GM21529 (cell line): ENCODE data around the gene TRIO.

Experiments used
- ATAC-seq: cut with Tn5 transposase; IDR thresholded peaks from one replicate; pipeline ENCODE4 v1.9.1; 2021; ENCODE audit not compliant: unreplicated experiment

The TRIO gene

DNA sequence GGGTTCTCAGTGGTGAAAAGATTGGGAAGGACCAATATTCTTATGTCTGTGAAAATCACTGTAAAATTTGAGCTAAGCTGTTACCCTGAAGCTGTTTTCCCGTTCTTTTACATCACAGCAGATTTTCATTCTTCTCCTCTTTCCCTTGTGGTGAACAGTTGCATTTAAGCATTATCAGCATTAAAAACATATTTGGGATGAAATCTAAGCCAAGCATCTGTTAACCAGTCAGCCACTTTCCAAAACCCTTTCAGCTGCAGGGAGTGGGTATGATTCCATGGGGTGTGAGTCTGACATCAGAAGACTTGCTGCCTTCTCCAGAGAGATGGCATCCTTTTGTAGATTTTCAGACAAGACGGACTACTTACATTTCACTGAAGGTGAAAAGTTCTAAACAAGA, 97.2 kb downstream of the TRIO start:
- no peak for ATAC-seq

DNA sequence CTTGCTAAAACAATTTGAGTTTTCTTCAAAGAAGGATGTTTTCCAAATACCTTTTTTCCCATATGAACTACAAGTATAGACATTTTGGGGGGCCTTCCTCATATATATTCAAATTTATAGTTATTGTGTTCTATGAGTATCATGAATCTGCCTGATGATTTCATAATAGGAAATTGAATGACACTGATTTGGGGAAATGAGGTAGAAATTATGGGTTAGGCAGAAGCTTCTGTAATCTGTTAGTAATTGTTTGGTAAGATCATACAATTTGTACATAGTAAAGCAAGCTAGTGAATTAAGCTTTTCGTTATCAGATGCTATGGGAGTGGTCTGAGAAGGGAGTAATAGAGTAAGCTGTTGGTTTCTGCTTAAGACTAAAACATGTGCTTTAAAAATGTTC, 98.0 kb downstream of the TRIO start:
- no peak for ATAC-seq

DNA sequence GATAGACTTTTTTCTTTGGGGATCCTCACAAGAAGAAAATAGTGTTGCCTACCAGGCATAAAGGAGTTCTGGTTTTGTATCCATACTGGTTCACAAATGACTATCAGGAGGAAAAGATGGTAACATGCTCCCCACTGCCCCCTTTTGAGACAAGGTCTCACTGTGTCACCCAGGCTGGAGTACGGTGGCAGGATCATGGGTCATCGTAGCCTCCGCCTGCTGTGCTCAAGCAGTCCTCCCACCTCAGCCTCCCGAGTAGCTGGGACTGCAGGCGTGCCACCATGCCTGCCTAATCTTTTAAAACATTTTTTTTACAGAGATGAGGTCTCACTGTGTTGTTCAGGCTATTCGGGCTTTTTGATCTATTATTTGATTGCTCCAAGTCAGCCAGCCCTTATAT, 99.3 kb downstream of the TRIO start:
- ATAC-seq: no peak

DNA sequence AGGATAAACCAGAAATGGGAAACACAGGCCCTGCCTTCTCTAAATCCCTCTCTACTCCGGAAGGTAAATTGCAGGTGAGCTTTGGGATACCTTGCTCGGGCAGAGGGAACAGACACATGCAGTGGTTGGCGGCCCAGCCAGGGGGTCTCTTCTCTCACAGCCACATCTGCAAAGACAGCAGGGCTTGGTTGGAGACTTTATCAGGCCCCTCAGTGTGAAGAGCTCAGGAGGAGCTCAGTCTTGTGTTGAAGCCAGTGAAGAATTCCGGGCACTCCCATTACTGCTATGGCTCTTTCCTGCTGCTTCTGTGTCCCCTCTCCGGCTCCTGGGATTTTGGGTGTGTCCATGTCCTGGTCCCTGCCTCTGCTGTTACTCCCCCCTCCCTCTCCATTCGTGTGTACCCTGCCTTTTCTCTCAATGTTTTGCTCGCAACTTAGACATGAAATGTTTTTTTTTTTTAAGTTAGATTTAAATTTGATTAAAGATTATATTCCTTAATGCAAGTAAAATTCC, 99.8 kb downstream of the TRIO start:
- ATAC-seq: no peak

DNA sequence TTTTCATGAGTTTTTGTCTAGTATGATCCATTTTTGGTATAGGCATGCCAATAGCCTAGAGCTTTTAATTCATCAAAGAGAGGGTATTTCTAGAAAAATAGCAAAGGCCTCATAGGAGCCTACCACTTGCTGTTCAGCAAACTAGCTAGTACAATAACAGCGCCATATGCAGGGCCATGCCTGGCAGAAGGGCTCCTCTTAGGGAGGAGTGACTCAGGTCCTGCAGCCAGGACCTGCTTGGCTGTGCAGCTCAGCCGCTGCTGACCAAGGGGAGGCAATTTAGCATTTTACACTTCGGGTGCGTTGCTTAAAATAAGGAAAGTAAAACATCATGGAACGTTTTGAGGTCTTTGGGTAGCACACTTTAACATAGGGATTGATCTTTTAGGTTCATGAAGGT, 100.6 kb downstream of the TRIO start:
- ATAC-seq: no peak

DNA sequence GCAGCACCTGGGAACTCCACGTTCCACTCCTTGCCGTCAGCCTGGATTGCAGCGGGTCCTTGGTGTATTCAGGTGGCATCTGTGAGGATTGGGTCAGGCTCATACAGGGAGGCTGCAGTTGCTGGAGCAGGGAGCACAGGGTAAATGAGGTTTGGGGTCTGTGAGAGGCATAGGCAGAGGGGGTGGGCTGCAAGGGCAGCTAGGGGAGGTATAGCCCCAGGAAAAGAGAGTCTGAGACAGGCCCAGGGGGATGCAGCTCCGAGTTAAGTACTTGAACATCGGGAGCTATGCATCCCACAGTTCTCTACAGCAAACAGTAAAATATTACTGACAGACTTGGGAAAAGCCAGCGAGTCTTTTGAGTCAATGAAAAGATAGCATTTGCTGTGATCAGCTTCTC, 101.6 kb downstream of the TRIO start:
- ATAC-seq: no peak

DNA sequence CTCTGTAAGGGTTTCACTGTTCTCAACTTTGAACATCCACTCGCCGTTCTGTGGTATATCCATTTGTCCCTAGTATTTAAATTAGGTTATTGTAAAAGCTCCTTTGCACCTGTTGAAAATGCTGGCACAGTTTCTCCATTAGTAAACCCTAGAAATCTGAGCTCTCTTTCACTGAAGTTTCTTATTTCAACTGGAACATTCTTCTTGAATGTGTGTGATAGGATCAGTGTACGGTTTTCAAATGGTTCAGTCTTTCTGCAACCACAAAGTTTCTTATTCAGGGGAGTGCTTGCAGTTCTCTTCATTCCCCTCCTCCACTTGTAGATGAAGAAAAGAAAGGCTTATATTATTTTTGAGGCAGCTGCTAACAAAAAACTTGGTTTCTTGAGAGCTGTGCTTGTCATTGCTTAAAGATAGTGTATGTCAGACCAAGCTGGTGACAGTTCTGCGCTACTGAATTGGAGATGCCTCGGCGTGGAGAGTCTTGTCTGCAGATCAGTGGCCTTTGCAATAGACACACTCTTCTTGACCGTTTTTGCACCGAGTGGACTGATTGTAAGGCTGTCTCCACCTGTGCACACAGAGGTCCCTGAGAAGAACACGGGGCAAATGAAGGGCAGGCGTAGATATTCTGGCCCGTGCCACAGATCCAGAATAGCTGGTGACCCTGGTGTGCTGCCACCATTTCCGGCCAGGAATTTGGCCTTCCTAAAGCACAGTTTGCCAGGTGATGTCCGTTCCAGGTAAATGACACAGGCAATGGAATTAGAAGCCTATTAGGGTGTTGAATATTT, 102.2 kb downstream of the TRIO start:
- ATAC-seq: no peak

DNA sequence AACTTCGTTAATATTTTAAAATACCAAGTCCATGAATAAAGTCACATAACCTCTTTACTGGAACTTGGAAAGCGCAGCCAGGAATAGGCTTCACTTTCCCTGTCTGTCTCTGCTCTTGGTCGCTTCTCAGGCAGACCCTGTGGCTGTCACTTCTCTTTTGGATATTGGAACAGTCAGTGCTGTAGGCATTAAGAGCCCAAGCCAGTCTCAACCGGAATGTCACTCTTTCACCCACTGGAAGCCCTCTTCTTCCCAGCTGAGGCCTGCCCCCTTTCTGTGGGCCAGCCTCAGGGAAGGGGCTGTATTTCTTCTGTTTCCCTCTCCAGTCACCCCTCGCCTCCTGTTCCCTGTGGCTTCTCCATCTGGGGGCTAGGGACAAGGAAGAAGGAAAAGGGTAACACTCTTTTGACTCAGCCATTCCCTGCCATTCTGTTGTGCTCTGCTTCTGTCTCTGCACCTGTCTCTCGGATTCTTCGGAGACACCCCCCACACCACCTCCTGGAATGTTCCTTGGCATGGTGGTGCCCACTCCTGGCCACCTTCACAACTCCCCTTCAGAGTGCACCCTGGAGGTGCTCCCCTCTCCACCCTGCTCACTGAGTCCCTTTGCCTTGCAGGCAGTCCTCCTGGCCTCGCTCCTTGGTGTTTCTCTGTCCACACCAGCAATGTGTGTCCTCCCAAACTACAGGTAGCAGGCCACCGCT, 103.4 kb downstream of the TRIO start:
- no peak for ATAC-seq

DNA sequence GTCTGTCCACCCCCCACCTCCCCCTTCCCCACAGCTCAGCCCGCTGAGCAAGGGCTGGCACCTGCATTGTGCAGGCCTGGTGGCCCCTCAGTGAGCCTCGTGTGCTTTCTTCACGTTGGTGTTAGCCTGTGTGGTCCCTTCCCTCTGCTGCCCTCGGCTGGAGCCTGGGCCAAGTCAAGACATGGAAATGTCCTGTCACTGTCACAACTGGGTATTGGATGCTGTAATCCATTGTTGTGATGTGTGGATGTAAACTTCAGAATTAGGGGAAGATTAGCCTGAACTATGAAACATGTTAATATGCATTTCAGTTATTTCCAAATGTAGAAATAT, 103.9 kb downstream of the TRIO start:
- no peak for ATAC-seq

DNA sequence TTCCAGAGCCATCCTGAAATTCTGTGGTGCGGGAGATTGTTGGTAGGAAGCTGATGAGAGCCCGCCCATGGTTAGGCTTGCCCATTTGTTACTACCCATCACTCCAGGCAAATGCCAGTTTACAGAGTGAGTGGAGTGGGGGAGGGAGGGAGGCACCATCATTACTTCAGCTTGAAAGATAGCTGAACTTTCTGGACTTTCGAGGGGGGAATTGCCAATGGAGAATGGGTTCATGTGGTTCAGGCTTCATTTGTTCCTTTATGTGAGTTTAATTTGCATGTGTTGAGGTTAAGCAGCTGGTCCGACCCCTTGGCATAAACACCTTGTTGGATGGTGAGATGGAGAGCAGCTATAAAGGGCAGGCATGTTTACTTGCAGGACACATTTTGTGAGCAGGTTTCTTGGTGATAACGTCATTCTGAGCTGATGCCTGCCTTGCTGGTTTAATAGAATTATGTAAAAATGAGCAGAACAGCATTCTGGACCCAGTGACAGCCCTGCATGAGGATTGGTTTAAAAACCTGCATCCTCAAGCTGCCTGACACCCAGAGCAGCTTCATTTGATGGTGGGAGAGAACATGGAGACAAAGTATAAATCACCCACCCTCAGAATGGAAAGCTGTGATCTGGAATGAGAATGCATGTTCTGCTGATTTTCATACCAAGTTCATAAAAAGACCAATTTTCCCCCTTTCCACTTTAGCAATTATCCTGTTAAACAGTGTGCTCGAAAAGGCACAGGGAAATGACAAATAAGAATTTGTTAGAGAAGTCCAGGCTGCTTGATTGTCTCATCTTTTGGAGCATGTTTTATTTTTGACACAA, 106.3 kb downstream of the TRIO start:
- no peak for ATAC-seq

DNA sequence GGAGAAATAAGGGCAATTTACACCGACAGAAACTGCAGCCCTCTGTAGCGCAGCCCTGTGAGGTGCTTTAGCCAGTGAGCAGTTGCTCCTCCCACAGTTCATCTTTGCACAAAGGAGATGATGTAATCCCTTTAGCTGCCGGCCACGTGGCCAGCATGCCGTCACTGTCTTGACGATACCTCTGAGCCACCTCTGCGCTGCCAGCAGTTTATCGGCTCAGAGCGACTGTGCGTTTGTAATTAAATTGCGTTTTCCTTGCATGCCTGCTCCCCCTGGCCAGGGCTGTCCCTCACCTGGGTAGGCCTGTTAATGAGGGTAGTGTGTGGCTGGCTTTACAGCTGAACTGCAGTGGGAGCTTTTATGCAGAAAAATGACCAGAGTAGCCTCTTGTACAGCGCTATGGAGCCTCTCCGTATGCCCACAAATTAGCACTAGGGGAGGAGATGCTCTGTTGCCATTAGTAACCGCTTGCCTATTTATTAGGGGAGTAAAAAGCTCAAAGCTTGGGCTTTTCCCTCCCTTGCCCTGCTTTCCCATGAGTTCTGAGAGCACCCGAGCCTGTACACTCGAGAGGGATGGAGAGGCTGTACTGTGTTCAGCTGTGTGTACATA, 107.0 kb downstream of the TRIO start:
- ATAC-seq: no peak

DNA sequence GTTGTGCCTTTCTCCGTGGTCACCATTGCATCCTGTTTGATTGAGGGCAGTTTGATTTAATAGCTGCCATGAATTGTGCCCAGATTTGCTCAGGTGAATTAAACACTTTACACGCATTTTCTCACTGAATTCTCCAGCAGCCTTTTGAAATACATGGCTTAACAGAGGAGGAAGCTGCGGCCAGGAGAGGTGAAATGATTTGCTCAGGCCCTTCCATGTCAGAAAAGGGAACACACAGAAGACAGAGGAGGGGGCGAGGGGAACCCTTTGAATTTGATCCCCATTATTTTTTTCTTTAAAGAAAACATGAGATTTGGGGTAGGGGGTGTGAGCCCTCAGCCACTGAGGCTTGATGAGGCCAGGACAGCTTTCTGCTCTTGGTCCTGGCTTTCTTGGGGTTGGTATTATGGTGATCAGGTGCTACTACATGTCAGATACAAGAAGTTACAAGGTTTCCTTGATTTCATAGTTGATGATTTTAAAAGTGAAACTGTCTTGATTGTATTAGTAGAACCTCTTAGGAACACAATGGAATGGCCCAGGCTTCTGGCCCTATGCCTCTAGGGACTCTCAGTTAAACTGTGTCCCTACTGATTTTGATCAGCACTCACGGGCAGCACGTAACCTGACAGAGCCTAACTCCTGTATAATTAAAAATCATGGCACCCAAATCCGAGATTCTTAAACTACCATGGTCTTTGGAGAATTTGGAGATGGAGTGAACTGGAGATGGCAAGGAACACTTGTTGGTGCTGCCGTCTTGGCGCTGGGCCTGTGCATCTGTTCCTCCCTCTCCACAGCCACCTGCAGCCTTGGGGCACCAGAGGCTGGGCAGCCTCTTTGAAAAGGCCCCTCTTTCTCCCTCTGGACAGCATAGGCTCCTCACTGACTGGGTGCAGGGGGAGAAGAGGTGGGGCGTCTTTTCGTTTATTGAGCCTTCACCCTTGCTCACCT, 107.9 kb downstream of the TRIO start:
- no peak for ATAC-seq

DNA sequence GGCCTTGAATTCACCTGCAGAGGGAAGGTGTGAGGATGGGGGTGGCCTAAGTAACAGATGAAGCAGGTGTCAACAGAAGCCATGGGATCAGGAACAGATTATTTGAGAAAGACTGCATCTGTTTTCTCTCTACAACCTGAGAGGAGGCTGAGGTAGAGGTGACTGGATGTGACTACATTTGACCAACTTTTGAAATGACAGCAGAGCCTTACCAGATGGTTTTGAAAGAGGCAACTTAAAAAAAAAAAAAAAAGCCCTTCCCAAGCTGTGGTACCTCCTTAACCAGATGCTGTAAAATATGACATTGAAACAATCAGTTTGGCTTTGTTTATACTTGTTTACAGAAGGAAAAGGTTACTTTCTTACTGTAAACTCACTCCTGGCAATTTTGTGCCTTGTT, 108.6 kb downstream of the TRIO start:
- peak; percentile 55 for ATAC-seq

DNA sequence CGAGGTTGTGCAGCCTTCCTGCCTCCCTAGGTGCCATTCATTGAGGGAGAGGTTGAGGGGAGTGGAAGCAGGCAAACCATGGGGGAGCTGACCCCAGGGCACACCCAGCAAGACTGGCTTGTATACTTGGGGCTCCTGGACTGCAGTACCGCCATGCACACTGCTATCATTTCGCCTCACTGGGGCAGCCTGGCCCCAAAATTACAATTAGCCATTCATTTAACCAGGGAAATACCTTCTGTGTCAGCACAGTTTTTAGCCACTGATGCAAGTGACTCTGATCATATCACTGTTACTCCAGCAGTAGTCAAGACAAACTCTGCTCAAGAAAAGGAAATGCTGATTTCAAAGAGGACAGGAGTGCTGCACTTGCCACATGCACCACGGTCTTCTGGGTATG, 109.7 kb downstream of the TRIO start:
- ATAC-seq: no peak

DNA sequence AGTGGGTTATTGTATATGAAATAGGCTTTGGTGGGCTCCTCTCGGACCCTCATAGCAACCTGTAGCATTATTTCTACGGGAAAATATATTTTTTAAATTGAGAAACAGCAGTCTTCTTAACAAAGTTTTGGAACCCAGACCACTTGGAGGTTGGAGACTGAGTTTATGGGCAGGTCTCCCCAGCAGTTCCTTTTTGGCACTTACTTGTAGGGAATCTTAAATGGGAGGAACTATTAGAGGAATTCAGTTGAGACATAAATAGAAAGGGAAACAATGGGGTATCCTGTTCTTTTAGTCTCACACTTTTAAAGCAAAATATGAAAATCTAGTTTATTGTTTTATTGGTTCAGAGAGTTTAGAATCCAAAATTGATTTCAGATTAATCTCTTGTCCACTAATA, 111.5 kb downstream of the TRIO start:
- no peak for ATAC-seq

DNA sequence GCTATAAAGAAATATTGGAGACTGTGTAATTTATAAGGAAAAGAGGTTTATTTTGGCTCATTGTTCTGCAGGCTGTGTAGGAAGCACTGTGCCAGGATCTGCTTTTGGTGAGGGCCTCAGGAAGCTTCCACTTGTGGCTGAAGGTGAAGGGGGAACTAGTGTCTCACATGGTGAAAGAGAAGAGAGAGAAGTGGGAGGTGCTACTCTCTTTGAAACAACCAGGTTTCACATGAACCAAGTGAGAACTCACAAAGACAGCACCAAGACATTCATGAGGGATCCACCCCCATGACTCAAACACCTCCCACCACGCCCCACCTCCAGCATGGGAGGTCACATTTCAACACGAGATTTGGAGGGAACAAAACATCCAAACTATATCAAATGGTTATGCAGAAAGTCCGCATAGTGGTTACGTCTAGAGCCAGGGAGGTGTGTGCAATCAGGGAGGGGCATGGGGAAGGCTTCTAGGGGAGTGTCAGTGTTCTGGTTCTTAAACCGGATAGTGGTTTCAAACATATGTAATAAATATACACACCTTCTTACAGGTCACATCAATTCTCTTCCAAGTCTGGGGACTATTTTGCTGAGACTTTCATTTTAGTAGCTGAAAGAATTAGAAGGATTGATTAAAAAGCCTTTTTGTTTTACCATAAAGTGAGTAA, 113.0 kb downstream of the TRIO start:
- no peak for ATAC-seq

DNA sequence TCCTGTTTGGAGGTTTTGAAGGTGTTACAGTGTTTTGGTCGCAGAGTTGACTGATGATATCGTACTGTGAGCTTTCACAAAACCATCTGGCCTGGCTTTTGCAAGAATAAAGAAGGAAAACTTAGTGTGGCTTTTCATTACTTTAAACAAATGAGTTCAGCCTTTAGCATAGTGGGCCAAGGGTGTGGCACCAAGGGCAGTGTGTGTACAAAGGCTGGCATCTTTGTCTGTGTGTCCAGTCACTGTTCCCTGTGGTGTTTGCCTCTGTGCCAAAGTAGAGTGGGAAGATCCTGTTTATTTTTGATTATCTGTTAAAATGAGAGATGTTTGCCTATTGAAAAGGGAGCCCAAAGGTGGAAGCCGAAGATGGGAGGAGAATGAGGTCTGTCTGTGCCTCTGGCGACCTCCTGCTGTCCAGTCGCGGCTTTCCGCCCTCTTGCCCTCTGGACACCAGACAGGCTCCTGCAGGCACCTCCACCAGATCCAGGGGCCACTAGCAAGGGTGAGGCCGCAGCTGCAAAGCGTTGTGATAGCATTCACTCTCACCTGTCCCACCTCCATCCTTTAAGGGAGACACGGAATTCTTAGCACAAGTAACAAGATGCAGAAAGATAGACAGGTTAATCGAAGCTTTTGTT, 113.7 kb downstream of the TRIO start:
- ATAC-seq: no peak

DNA sequence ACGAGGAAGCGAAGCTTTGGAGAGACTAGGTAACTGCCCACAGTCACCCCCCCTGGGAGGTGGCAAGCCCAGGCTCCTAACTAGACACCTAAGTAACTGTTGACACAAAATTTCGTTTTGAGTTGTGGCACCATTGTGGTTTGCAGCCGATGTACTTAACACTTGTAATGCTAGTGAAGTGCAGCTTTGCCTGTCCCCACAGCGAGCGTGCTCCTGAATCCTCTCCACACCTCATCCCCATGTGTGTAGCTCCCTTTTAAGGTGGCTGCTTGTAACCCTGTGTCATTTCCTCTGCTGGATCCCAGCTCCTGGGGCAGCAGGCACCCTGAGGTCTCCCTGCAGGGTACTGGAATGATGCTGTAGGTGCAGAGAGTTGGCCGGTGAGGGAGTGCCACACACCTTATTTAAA, 114.9 kb downstream of the TRIO start:
- ATAC-seq: peak; percentile 60

DNA sequence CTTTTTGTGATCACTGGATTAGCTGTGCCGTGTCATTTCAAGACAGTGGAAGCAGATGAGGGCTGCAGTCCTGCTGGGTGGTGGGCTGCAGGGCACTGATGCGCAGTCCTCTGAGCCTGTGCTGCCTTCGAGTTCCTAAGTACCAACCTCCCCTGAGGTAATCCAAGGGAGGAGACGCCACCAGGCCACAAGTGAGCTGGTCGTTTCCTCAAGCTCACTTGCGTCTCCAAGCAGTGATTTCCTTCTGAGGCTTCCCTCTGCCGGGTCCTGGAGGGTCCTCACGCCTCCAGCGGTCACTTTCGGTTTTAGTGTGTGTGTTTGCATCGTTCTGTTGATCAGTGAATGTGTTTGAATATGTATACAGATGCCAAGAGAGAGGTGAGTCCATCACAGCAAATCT, 115.7 kb downstream of the TRIO start:
- ATAC-seq: peak; percentile 46
